K562 (cell line): ENCODE data around the gene MED22. TPM values are rescaled to one million over a fixed set of nuclear protein-coding genes. Genes with fewer than 3 reads are reported as not detected.

Source experiments
- ATAC-seq: fragments of 200-7000 bp; cut with Tn5 transposase; 3 replicates; pipeline ENCODE4 v1.9.1; 2020; ENCODE audit warnings: moderate library complexity
- BruUV-seq: library from RNA; stranded (reverse); fragments of 400-500 nt; replicated peaks from 2 replicates; lab custom pipeline; 2021; lab: Mats Ljungman, UMichigan
- CTCF ChIA-PET: fragments of 300-600 bp; formaldehyde crosslinking; extraction: SDS; loops from one replicate; lab custom pipeline; 2021; ENCODE audit warnings: low intra/inter-chr PET ratio; lab: Yijun Ruan, JAX
- POLR2A ChIA-PET: fragments of 300-600, 350-650 bp; sonication (Branson Sonifier 250); formaldehyde crosslinking; extraction: SDS; loops from one replicate; lab custom pipeline; 2021; ENCODE audit warnings: antibody characterized with exemption, inconsistent platforms; lab: Yijun Ruan, JAX
- DNase-seq, 4 experiments: peaks; one replicate each; pipeline versions ENCODE4 v3.0.0 to v3.0.0-alpha.2; 2011 to 2018; ENCODE audit warnings: low spot score in 3 of 4, mixed read lengths in 3 of 4; ENCODE audit errors: extremely low read depth in 1 of 4
- FAIRE-seq: peaks from 2 replicates; lab custom pipeline; 2011; peaks lifted over from hg19 to GRCh38; lab: Jason Lieb, UNC
- H2AFZ ChIP-seq: 2 replicates; pipeline ENCODE4 v1.6.0; 2011; ENCODE audit warnings: low read depth, low read length, control low read depth, inconsistent platforms
- H3K27ac ChIP-seq: fragments of 200-600 bp; 3 replicates; pipeline ENCODE4 v1.8.0; 2011; ENCODE audit warnings: low read depth, mild to moderate bottlenecking, control low read depth, inconsistent platforms, low read length, moderate library complexity, mixed read lengths; ENCODE audit errors: extremely low read depth
- H3K27me3 ChIP-seq, 2 experiments: fragments of 300-600 bp in 1 of 2; 2 replicates in 1 of 2; 3 replicates in 1 of 2; pipeline versions ENCODE4 v1.6.0 to v1.8.0; 2011; ENCODE audit warnings: inconsistent platforms in 2 of 2, low read length in 2 of 2, mild to moderate bottlenecking in 1 of 2, mixed read lengths in 1 of 2, moderate library complexity in 1 of 2; ENCODE audit not compliant: control insufficient read depth in 2 of 2, insufficient read depth in 2 of 2
- H3K36me3 ChIP-seq: fragments of 300-600 bp; 3 replicates; pipeline ENCODE4 v1.8.0; 2011; ENCODE audit warnings: mild to moderate bottlenecking, low read length, inconsistent platforms; ENCODE audit not compliant: control insufficient read depth, insufficient read depth
- H3K4me1 ChIP-seq, 2 experiments: fragments of 200-600 bp in 1 of 2; replicated peaks in 1 of 2; 2 replicates in 1 of 2; 3 replicates in 1 of 2; pipeline versions ENCODE4 v1.5.1 to v1.8.0; 2011; ENCODE audit warnings: inconsistent platforms in 2 of 2, low read length in 2 of 2, mild to moderate bottlenecking in 1 of 2, mixed read lengths in 1 of 2, moderate library complexity in 1 of 2; ENCODE audit not compliant: control insufficient read depth in 2 of 2, insufficient read depth in 2 of 2
- H3K4me2 ChIP-seq: 2 replicates; pipeline ENCODE4 v1.6.1; 2011; ENCODE audit warnings: low read length, control low read depth, inconsistent platforms, mixed read lengths; ENCODE audit not compliant: insufficient read depth
- H3K4me3 ChIP-seq: fragments of 200-600 bp; sonication (generic), shearing (Covaris generic); 2 replicates; pipeline ENCODE4 v1.5.1; 2016; ENCODE audit warnings: control low read depth, inconsistent platforms
- H3K79me2 ChIP-seq: fragments of 200-600 bp; 3 replicates; pipeline ENCODE4 v1.8.0; 2011; ENCODE audit warnings: low read length, inconsistent platforms; ENCODE audit not compliant: control insufficient read depth, insufficient read depth
- H3K9ac ChIP-seq, 2 experiments: 2 replicates each; pipeline versions ENCODE4 v1.6.0 to v1.6.1; 2011; ENCODE audit warnings: low read depth in 2 of 2, low read length in 2 of 2, control low read depth in 1 of 2, inconsistent platforms in 1 of 2, mild to moderate bottlenecking in 1 of 2, mixed read lengths in 1 of 2; ENCODE audit not compliant: insufficient read depth in 1 of 2
- H3K9me1 ChIP-seq: one replicate; pipeline ENCODE4 v1.6.0; 2011; ENCODE audit warnings: inconsistent platforms, mild to moderate bottlenecking, low read length, moderate library complexity; ENCODE audit not compliant: control insufficient read depth, insufficient read depth
- H3K9me3 ChIP-seq: replicated peaks from 2 replicates; pipeline ENCODE4 v1.5.1; 2011; ENCODE audit warnings: low read depth, low read length, inconsistent platforms; ENCODE audit not compliant: control insufficient read depth, insufficient read depth
- H4K20me1 ChIP-seq: replicated peaks from 2 replicates; pipeline ENCODE4 v1.6.1; 2011; ENCODE audit warnings: low read length, inconsistent platforms, mixed read lengths; ENCODE audit not compliant: control insufficient read depth, insufficient read depth
- CBX8 ChIP-seq: fragments of 200-600 bp; sonication (generic); IDR thresholded peaks from 2 replicates; pipeline ENCODE4 v1.6.1; 2012; ENCODE audit warnings: borderline replicate concordance, mixed run types, low read depth, mild to moderate bottlenecking, moderate library complexity, mixed read lengths, low read length, control low read depth, inconsistent platforms; ENCODE audit not compliant: poor library complexity, severe bottlenecking; ENCODE audit errors: extremely low read depth
- CEBPG ChIP-seq, 3 experiments: fragments of 200-800 bp in 1 of 3; sonication (Bioruptor generic) in 1 of 3; sonication (generic) in 1 of 3; formaldehyde crosslinking in 1 of 3; IDR thresholded peaks in 2 of 3; conservative IDR thresholded peaks in 1 of 3; 2 replicates each; pipeline versions ENCODE4 v1.6.1 to v1.8.0; 2016 to 2022; ENCODE audit warnings: missing compliant biosample characterization in 2 of 3, missing genetic modification characterization in 2 of 3, mild to moderate bottlenecking in 1 of 3, missing genetic modification reagents in 1 of 3
- POLR2G ChIP-seq: fragments of 200-400 bp; formaldehyde crosslinking; IDR thresholded peaks from 2 replicates; pipeline ENCODE4 v1.6.1; 2017; ENCODE audit warnings: low read depth, mild to moderate bottlenecking, antibody characterized with exemption, low read length, moderate library complexity
- RBFOX2 ChIP-seq: fragments of 200-400 bp; formaldehyde crosslinking; IDR thresholded peaks from 2 replicates; pipeline ENCODE4 v1.6.1; 2017; ENCODE audit warnings: low read depth, mild to moderate bottlenecking, low read length, moderate library complexity
- ZNF134 ChIP-seq: fragments of 250-450 bp; sonication (Bioruptor Pico); conservative IDR thresholded peaks from 2 replicates; pipeline ENCODE4 v1.4.0; 2020
- ZNF3 ChIP-seq: fragments of 250-450 bp; sonication (Bioruptor Pico); IDR thresholded peaks from 2 replicates; pipeline ENCODE4 v1.5.0; 2021; ENCODE audit warnings: mild to moderate bottlenecking, moderate library complexity
- WGBS: fragments of 100-300 bp; shearing (Covaris generic); methylation state at CpG from one replicate; pipeline ENCODE4 v1.1.6; 2016; ENCODE audit warnings: low coverage, mixed read lengths; ENCODE audit not compliant: insufficient coverage; ENCODE audit errors: missing lambda C conversion rate; 5-methylcytosine and 5-hydroxymethylcytosine counted together
- in situ Hi-C: fragments of 300-500 bp; cut with MboI; formaldehyde crosslinking; loops from 4 replicates; pipeline ENCODE4 v1.15.0; 2018; ENCODE audit warnings: inconsistent platforms, mixed read lengths
- intact Hi-C: fragments of 100-400 bp; cut with micrococcal nuclease; formaldehyde crosslinking; loops from 2 replicates; pipeline ENCODE4 v1.14.2; 2022
- polyA plus RNA-seq, 8 experiments: library from polyadenylated mRNA; depleted of rRNA in 4 of 8; stranded (reverse) in 5 of 8; unstranded in 3 of 8; fragments of >200 nt; fragmentation: Nextera tagmentation in 2 of 8; fragmentation: Illumina TruSeq in 1 of 8; extraction: Ambion mirVana in 2 of 8; extraction: Trizol in 1 of 8; gene quantifications; 2 replicates each; pipeline versions ENCODE4 v1.2.1 to v1.2.3, GENCODE V29; 2011 to 2014; ENCODE audit warnings: inconsistent platforms in 1 of 8, missing spikeins in 1 of 8
- total RNA-seq, 7 experiments: library from RNA; depleted of rRNA in 6 of 7; stranded (reverse); fragments of >200 nt in 6 of 7; fragmentation: Illumina TruSeq in 2 of 7; extraction: Trizol in 2 of 7; gene quantifications; 2 replicates each; pipeline versions ENCODE4 v1.2.1 to v1.2.3, GENCODE V29; 2011 to 2021; ENCODE audit warnings: low replicate concordance in 1 of 7

The MED22 gene
- total and polyA plus RNA-seq, 9 of the 15 experiments (the other 6 are each of a cell fraction or from before 2014, with no cell fraction given) = 0.73 to 35.6 (median 22.3) TPM

- Histone ChIP-seq H3K36me3 (peaks cover 98% of the 10 kb centered on the region), H3K4me2 (no peak overlapping the region), H3K9me1 (peaks cover 34% of the 10 kb centered on the region), H3K79me2 (peaks cover 66% of the 10 kb centered on the region), H2AFZ (no peak overlapping the region), H4K20me1 (peaks cover 68% of the 10 kb centered on the region), H3K9ac (no peak overlapping the region), H3K27ac (no peak overlapping the region), H3K4me1 (peaks cover 22 to 23% of the 10 kb centered on the region in 2 experiments; a peak in 4 of 5 replicates)
- BruUV-seq = no TSS peak
- ChIA-PET CTCF (no interaction called here), POLR2A (interaction anchor here (0.9 to 8.5 kb wide), 3 partner anchors 7 to 10 kb away, joined by 4 to 109 read pairs (median 81); partner anchors contain the start of genes STKLD1, SURF1, SURF2 and SURF4)
- FAIRE-seq (no peak), DNase-seq (no peak)
- in situ Hi-C loops = no loop called here
- TF ChIP-seq POLR2G (peak; percentile 18; the same call in 1 of the 2 replicates), ZNF3 (CRISPR knock-in tag) (no peak), CEBPG (CRISPR knock-in tag; IDR thresholded peaks at IDR 0.05) (no peak), CEBPG (tag; conservative IDR thresholded peaks at IDR 0.05 in 1 of 2, IDR thresholded peaks at IDR 0.05 in 1 of 2) (no peak)
- TF ChIP-seq, all 486 proteins: peak for 1
- Histone ChIP-seq H3K4me3 (no peak overlapping the region), H3K27me3 (no peaks in the 10 kb centered on the region), H3K9me3 (no peaks in the 10 kb centered on the region)
- no peak for ATAC-seq
- 93% methylated on average over 10 of the region's 10 CpGs for WGBS
- intact Hi-C loops = no loop called here
Measured at GRCh38 chr9:133367778-133368177, 19.8 kb upstream of the MED22 start.

- H3K9ac ChIP-seq = no peak overlapping the region
- H3K4me1 ChIP-seq = peaks cover 16 to 25% of the 10 kb centered on the region in 2 experiments; a peak in 4 of 5 replicates
- H3K79me2 ChIP-seq = peaks cover 60% of the 10 kb centered on the region
- no peak overlapping the region for H3K4me3 ChIP-seq
- ChIA-PET CTCF (no interaction called here), POLR2A (interaction anchor here (1.1 to 8.5 kb wide), 3 partner anchors 7 to 12 kb away, joined by 3 to 109 read pairs (median 81); partner anchors contain the start of genes STKLD1, SURF1, SURF2 and SURF4)
- intact Hi-C loops = no loop called here
- no peak for ATAC-seq
- no peaks in the 10 kb centered on the region for H3K9me3 ChIP-seq
- H3K27me3 ChIP-seq = no peaks in the 10 kb centered on the region
- no TSS peak for BruUV-seq
- TF ChIP-seq POLR2G (peak; percentile 44; the same call in 1 of the 2 replicates), RBFOX2 (peak; percentile 54; the same call in 1 of the 2 replicates), CBX8 (no peak), ZNF134 (CRISPR knock-in tag) (no peak)
- TF ChIP-seq, all 486 proteins: peak for 2
- H3K27ac ChIP-seq = no peak overlapping the region
- H4K20me1 ChIP-seq = peaks cover 63% of the 10 kb centered on the region
- 97% methylated on average over 21 of the region's 22 CpGs for WGBS
- DNase-seq (no peak), FAIRE-seq (no peak)
- H3K4me2 ChIP-seq = no peak overlapping the region
- H2AFZ ChIP-seq = no peak overlapping the region
- in situ Hi-C loops = no loop called here
- H3K9me1 ChIP-seq = peaks cover 34% of the 10 kb centered on the region
- peaks cover 98% of the 10 kb centered on the region for H3K36me3 ChIP-seq
Measured at GRCh38 chr9:133367221-133367620, 19.3 kb upstream of the MED22 start.
